Measurements from ENCODE around the gene SYT6.

Gene SYT6

GRCh38 chr1:114103992-114104391 lies 49.7 kb downstream of the SYT6 start:
- DNase-seq (ENCODE audit: low read depth, low spot score): no peak
- no peak overlapping the region for H3K4me3 ChIP-seq (ENCODE audit: low read length)

GRCh38 chr1:114102136-114102535 lies 51.5 kb downstream of the SYT6 start:
- H3K4me3 ChIP-seq (ENCODE audit: low read length): no peak overlapping the region
- no peak for DNase-seq (ENCODE audit: low read depth, low spot score)

- DNase-seq (ENCODE audit: low read depth, low spot score): no peak
- H3K4me3 ChIP-seq (ENCODE audit: low read length): no peak overlapping the region
These were observed 53.5 kb downstream of the SYT6 start for GRCh38 chr1:114100148-114100547.

- no peak overlapping the region for H3K4me3 ChIP-seq (ENCODE audit: low read length)
These were observed 54.4 kb downstream of the SYT6 start for GRCh38 chr1:114099268-114099667.

GRCh38 chr1:114097109-114097508 lies 56.6 kb downstream of the SYT6 start:
- no peak for DNase-seq (ENCODE audit: low read depth, low spot score)
- H3K4me3 ChIP-seq (ENCODE audit: low read length): no peak overlapping the region

More at GRCh38 chr1:114099268-114099667, 54.4 kb downstream of the SYT6 start:
- no peak for DNase-seq (ENCODE audit: low read depth, low spot score)

- DNase-seq (ENCODE audit: low read depth, low spot score): no peak
- H3K4me3 ChIP-seq (ENCODE audit: low read length): no peak overlapping the region
These were observed 59.0 kb downstream of the SYT6 start for GRCh38 chr1:114094675-114095074.

- DNase-seq (ENCODE audit: low read depth, low spot score): no peak
These were observed 59.4 kb downstream of the SYT6 start for GRCh38 chr1:114094363-114094634.

GRCh38 chr1:114093624-114094362 lies 59.9 kb downstream of the SYT6 start:
- no peak overlapping the region for H3K4me3 ChIP-seq (ENCODE audit: low read length)
- DNase-seq (ENCODE audit: low read depth, low spot score): no peak

More at GRCh38 chr1:114094363-114094634, 59.4 kb downstream of the SYT6 start:
- H3K4me3 ChIP-seq (ENCODE audit: low read length): no peak overlapping the region

GRCh38 chr1:114092186-114093062 lies 61.2 kb downstream of the SYT6 start:
- DNase-seq (ENCODE audit: low read depth, low spot score): no peak
- H3K4me3 ChIP-seq (ENCODE audit: low read length): no peak overlapping the region

- no peak overlapping the region for H3K4me3 ChIP-seq (ENCODE audit: low read length)
- no peak for DNase-seq (ENCODE audit: low read depth, low spot score)
These were observed 62.0 kb downstream of the SYT6 start for GRCh38 chr1:114091711-114092110.

GRCh38 chr1:114090738-114091505 lies 62.7 kb downstream of the SYT6 start:
- H3K4me3 ChIP-seq (ENCODE audit: low read length): no peak overlapping the region
- no peak for DNase-seq (ENCODE audit: low read depth, low spot score)

GRCh38 chr1:114089502-114090138 lies 64.0 kb downstream of the SYT6 start:
- H3K4me3 ChIP-seq (ENCODE audit: low read length): no peak overlapping the region
- no peak for DNase-seq (ENCODE audit: low read depth, low spot score)

GRCh38 chr1:114088392-114089299 lies 65.0 kb downstream of the SYT6 start:
- no peak overlapping the region for H3K4me3 ChIP-seq (ENCODE audit: low read length)
- no peak for DNase-seq (ENCODE audit: low read depth, low spot score)

GRCh38 chr1:114087495-114087894 lies 66.2 kb downstream of the SYT6 start:
- DNase-seq (ENCODE audit: low read depth, low spot score): no peak
- no peak overlapping the region for H3K4me3 ChIP-seq (ENCODE audit: low read length)

GRCh38 chr1:114086601-114087368 lies 66.9 kb downstream of the SYT6 start:
- H3K4me3 ChIP-seq (ENCODE audit: low read length): no peak overlapping the region
- DNase-seq (ENCODE audit: low read depth, low spot score): no peak

- DNase-seq (ENCODE audit: low read depth, low spot score): no peak
- H3K4me3 ChIP-seq (ENCODE audit: low read length): no peak overlapping the region
These were observed 70.6 kb downstream of the SYT6 start for GRCh38 chr1:114082867-114083585.

- no peak for DNase-seq (ENCODE audit: low read depth, low spot score)
- no peak overlapping the region for H3K4me3 ChIP-seq (ENCODE audit: low read length)
These were observed 71.4 kb downstream of the SYT6 start for GRCh38 chr1:114082304-114082630.

Data from Jurkat, Clone E6-1 (cell line).